Measurements from ENCODE around the gene TMEM43.
"Not testable (repeated sequence)": the region's sequence is repeated elsewhere in the genome, so short reads cannot be mapped to it uniquely, and the experiment has no call there.

Gene TMEM43, protein sequence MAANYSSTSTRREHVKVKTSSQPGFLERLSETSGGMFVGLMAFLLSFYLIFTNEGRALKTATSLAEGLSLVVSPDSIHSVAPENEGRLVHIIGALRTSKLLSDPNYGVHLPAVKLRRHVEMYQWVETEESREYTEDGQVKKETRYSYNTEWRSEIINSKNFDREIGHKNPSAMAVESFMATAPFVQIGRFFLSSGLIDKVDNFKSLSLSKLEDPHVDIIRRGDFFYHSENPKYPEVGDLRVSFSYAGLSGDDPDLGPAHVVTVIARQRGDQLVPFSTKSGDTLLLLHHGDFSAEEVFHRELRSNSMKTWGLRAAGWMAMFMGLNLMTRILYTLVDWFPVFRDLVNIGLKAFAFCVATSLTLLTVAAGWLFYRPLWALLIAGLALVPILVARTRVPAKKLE

DNA sequence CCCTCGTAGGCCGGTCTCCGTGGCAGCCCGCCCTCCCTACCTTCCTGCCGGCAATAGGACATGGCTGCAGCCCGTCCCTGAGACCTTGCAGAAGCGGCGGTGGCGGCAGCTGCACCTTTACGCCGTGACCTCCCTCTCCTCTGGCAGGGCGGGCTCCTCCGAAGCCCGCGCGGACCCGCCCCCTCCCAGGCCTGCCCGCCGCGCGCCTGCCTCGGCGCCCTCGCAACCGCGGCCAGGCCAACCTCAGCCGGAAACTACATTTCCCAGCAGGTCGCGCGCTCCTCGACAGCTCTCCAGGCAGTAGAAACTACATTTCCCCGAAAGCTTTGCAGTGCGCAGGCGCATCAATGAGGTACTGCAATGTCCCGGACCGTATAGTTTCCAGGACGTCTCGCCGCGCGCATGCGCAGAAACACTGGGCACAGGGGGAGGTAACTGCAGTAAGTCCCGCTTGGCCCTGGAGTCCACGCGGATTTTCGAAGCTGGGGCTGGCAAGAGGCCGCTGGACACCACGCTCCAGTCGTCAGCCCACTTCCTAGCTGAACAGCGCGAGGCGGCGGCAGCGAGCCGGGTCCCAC lies at the start of gene TMEM43, which contains the start of gene CHCHD4:
Gene TMEM43, plus strand, starts transcription at position 438 of the 578 bp plus-strand sequence. CDS start 142 bp downstream, outside the sequence.
Gene CHCHD4, minus strand, starts transcription at position 256 of the 578 bp plus-strand sequence. Its CDS starts 194 bp downstream, at position 62.
- intact Hi-C loops (cut with DNase I): loop anchor here (1.0 to 2.0 kb wide), 2 partner anchors 54 to 230 kb away; partner anchors contain the start of genes LSM3 and XPC
- peak; percentile 99 to 100 (median 100) for DNase-seq

GRCh38 chr3:14075233-14075632 lies 49.6 kb upstream of the TMEM43 start:
- intact Hi-C loops (cut with DNase I); DNase-seq: not testable (repeated sequence)

- intact Hi-C loops (cut with DNase I): no loop called here
- DNase-seq: no peak
Measured at GRCh38 chr3:14077310-14077709, 47.5 kb upstream of the TMEM43 start.

GRCh38 chr3:14082108-14082657 lies 42.7 kb upstream of the TMEM43 start:
- DNase-seq: no peak

GRCh38 chr3:14087461-14087860 lies 37.4 kb upstream of the TMEM43 start:
- intact Hi-C loops (cut with DNase I): not testable (repeated sequence)

More at GRCh38 chr3:14082108-14082657, 42.7 kb upstream of the TMEM43 start:
- intact Hi-C loops (cut with DNase I): no loop called here

GRCh38 chr3:14091959-14092358 lies 32.9 kb upstream of the TMEM43 start:
- DNase-seq; intact Hi-C loops (cut with DNase I): not testable (repeated sequence)

More at GRCh38 chr3:14087461-14087860, 37.4 kb upstream of the TMEM43 start:
- not testable (repeated sequence) for DNase-seq

DNA sequence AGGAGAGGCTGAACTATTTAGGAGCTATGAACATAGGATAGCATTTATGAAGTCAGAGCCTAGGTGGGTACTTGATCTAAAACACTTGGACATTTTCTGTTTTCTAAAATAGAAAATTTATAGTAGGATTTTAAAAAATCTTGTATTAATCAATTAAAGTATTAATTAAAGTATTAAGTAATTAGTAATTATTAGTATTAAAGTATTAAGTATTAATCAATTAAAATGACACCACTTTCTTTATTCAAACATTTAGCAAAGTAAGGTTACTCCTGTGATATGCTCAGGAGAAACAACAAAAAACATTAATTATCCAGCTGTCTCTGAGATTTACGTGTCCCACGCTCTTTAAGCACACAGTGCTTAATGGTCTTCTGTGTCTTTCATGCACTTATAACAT lies 32.4 kb upstream of the TMEM43 start:
- intact Hi-C loops (cut with DNase I): no loop called here

DNA sequence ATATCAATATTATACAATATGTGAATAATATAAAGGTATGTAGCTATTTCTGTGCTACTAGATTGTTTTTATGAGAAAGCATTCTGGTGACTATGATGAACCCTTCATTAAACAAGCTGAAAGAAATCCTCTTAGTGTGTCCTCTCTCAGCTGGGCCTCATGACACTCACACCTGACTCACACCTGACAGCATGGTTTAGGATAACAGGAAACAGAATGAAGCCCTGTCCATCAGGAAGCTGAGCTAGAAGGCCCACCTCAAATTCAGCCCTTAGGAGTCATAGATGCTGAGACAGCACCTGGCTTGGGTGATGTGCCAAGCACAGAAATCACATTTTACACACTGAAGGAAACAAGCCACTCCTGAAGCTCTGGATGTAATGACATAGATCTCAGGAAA lies 31.0 kb upstream of the TMEM43 start:
- intact Hi-C loops (cut with DNase I): no loop called here
- DNase-seq: no peak

More for the DNA sequence above, 32.4 kb upstream of the TMEM43 start:
- no peak for DNase-seq

- no peak for DNase-seq
- intact Hi-C loops (cut with DNase I): no loop called here
Measured at GRCh38 chr3:14096742-14097141, 28.1 kb upstream of the TMEM43 start.

DNA sequence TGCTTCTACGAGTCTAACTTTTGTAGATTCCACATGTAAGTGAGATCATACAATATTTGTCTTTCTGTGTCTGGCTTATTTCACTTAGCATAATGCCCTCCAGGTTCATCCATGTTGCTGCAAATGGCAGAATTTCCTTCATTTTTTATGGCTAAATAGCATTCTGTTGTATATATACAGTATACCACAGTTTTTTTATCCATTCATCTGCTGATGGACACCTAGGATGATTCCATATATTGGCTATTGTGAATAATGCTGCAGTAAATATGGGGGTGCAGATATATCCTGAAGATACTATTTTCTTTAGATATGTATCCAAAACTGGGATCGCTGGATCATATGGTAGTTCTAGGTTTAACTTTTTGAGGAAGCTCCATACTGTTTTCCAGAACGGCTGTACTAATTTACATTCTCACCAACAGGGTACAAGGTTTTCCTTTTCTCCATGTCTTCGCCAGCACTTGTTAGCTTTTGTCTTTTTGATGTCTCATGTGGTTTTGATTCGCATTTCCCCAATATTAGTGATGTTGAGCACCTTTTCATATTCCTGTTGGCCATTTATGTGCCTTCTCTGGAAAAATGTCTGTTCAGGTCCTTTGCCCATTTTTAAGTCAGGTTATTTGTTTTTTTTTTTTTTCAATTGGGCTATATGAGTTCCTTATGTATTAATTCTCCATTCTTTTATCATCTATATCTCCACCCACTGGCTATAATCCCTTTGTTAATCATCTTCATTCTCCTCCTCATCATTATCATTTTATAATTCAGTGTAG lies 27.0 kb upstream of the TMEM43 start:
- DNase-seq: no peak
- intact Hi-C loops (cut with DNase I): no loop called here

- intact Hi-C loops (cut with DNase I): loop anchor here (10.0 kb wide), 1 partner anchor 455 kb away; no protein-coding TSS in a partner anchor
- not testable (repeated sequence) for DNase-seq
Measured at GRCh38 chr3:14109821-14110220, 15.0 kb upstream of the TMEM43 start.

GRCh38 chr3:14110699-14111098 lies 14.2 kb upstream of the TMEM43 start:
- intact Hi-C loops (cut with DNase I): loop anchor here (10.0 kb wide), 1 partner anchor 456 kb away; no protein-coding TSS in a partner anchor
- DNase-seq: no peak

- no peak for DNase-seq
- intact Hi-C loops (cut with DNase I): loop anchor here (10.0 kb wide), 1 partner anchor 459 kb away; no protein-coding TSS in a partner anchor
Measured at GRCh38 chr3:14113965-14114635, 10.8 kb upstream of the TMEM43 start.

GRCh38 chr3:14117468-14118399 lies 7.1 kb upstream of the TMEM43 start:
- DNase-seq: peak in 1 of 10 donors; percentile 48
- intact Hi-C loops (cut with DNase I): loop anchor here (10.0 kb wide), 1 partner anchor 463 kb away; no protein-coding TSS in a partner anchor

GRCh38 chr3:14118400-14119381 lies 6.2 kb upstream of the TMEM43 start:
- peak in 1 of 10 donors; percentile 34 for DNase-seq
- intact Hi-C loops (cut with DNase I): loop anchor here (10.0 kb wide), 1 partner anchor 464 kb away; no protein-coding TSS in a partner anchor

- intact Hi-C loops (cut with DNase I): loop anchor here (10.0 kb wide), 1 partner anchor 465 kb away; no protein-coding TSS in a partner anchor
- DNase-seq: no peak
Measured at GRCh38 chr3:14119651-14120050, 5.2 kb upstream of the TMEM43 start.
